MM.1S (cell line): ENCODE measurements around the gene XPO5.

Experiments used
- CTCF ChIP-seq: fragments of 300-600 bp; sonication (generic); IDR thresholded peaks from 2 replicates; pipeline ENCODE4 v1.5.1; 2016; ENCODE audit warnings: antibody characterized with exemption, low read length, mixed read lengths
- EZH2 ChIP-seq: fragments of 300-600 bp; sonication (generic); optimal IDR thresholded peaks from 2 replicates; pipeline ENCODE3; 2017; ENCODE audit warnings: low read depth, mild to moderate bottlenecking, antibody characterized with exemption, low read length, mixed read lengths
- EZH2phosphoT487 ChIP-seq: fragments of 300-600 bp; sonication (generic); IDR thresholded peaks from 2 replicates; pipeline ENCODE4 v1.6.1; 2018; ENCODE audit warnings: antibody characterized with exemption, low read length

- TF ChIP-seq CTCF = no peak
- TF ChIP-seq EZH2phosphoT487 = no peak
- no peak for TF ChIP-seq EZH2
Measured at GRCh38 chr6:43490523-43490939, 85.3 kb downstream of the XPO5 start.
